UCSD-AML1 (cell line): ENCODE results near the gene ANO2.
"Not testable (repeated sequence)": the region's sequence is repeated elsewhere in the genome, so short reads cannot be mapped to it uniquely, and the experiment has no call there.

ENCODE experiments used
- DNase-seq: peaks from one replicate; lab custom pipeline; 2025; ENCODE audit not compliant: unreplicated experiment; lab: John Stamatoyannopoulos, UW

Gene ANO2

GRCh38 chr12:5840944-5841343, 104.1 kb downstream of the ANO2 start:
- DNase-seq = no peak

GRCh38 chr12:5830111-5830510, 114.9 kb downstream of the ANO2 start:
- DNase-seq = no peak

GRCh38 chr12:5827591-5827990, 117.5 kb downstream of the ANO2 start:
- no peak for DNase-seq

DNA sequence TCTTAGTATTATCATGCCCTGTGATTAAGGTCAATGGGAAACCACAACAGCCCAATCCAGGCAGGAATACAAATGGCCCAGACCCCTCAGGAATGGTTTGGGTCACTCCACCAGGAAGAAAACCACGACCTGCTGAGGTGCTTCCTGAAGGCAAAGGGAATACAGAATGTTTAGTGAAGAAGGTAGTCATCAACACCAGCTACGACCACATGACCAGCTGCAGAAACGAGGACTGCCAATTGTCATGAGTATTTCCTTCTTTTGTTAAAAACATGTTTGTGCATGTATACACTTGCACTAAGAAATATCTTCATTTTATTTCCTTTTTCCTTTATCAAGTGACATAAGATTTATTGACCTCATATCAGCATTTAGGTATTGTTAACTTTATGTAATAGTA, 119.3 kb downstream of the ANO2 start:
- DNase-seq = not testable (repeated sequence)

DNA sequence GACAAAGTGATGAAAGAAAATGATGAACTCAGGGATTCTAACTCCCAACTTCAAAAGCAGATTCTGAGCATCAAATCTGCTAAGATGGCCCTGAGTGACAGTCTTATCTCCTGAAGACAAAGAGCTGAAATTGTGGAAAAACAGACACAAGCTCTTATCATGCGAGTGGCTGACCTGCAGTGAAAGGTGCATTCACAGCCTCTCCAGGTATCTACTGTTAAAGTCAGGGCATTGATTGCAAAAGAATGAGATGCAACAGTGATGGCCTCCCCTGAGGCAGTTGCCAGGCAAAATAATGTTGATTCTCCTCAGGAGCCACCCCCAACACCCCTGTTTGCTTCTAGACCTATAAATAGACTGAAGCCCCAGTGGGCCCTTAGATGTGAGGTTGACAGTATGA, 126.2 kb downstream of the ANO2 start:
- DNase-seq = not testable (repeated sequence)

DNA sequence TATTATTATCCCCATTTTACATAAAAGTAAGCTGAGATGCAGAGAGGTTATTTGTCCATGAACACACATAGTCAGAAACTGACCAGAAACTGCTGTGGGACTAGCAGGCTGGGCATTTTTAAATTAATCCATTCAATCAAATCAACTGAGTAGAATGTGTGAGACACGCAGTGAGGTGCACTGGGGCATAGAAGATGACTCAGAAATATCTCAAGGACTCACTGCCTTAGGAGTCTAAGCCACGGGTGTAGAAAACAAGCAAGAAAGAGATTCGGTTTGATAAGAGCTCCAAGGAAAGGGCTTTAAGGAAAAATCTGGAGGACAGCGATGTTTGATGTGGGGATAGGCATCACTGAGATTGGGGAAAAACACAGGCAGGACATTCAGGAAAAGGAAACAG, 127.8 kb downstream of the ANO2 start:
- DNase-seq = no peak

DNA sequence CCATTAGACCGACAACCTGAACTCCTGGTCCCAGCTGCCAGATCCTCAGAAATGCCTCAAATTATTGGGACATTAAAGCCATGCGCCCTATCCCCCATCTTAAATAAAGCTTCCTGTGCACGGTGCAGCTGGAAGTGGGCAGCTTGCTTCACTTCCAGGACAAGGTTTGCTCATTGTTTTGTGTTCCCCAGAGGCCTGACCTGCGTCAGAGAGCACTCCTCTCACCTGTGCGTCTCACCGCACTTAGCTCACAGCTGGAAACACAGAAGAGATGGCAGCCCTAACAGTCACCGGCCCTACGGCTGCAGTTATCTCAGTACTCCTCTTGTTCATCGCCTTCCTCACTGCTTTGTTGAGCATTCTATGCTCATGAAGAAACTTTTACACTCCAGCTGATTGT, 135.5 kb downstream of the ANO2 start:
- no peak for DNase-seq

- DNase-seq = no peak
These were observed 136.1 kb downstream of the ANO2 start for GRCh38 chr12:5808981-5809380.

DNA sequence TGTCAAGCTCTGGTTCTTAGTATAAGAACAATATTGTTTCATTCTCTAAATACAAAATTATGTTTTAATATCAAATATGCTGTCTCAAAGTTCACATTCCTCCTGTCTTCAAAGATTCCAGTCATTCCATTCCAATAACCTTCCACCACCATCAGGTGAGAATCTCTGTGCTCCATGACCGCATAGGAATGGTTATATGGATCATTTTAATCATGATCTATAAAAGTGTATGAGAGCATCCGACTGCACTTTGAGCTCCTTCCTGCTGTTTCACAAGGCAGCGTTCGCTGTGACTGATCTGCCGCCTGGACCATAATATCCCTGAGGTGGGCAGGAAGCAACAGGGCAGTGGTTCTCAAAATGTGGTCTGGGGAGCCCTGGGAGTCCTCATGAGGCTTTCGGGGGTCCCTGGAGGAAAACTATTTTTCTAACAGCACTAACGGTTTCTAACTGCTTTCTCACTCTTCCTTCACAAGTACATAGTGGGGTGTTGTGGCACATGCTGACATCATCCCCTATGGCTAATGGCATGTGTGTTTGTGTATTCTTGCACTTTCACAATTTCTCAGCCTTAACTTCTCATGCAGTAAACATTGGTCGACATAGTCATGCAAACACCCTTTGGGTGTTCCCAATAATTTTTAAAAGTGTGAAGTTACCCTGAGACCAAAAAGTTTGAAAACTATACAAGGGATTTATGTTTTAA, 137.4 kb downstream of the ANO2 start:
- no peak for DNase-seq

- no peak for DNase-seq
These were observed 138.0 kb downstream of the ANO2 start for GRCh38 chr12:5807090-5807414.

- no peak for DNase-seq
These were observed 138.5 kb downstream of the ANO2 start for GRCh38 chr12:5806371-5807089.

GRCh38 chr12:5803532-5803931, 141.5 kb downstream of the ANO2 start:
- no peak for DNase-seq

- no peak for DNase-seq
These were observed 146.6 kb downstream of the ANO2 start for GRCh38 chr12:5798242-5799015.

DNA sequence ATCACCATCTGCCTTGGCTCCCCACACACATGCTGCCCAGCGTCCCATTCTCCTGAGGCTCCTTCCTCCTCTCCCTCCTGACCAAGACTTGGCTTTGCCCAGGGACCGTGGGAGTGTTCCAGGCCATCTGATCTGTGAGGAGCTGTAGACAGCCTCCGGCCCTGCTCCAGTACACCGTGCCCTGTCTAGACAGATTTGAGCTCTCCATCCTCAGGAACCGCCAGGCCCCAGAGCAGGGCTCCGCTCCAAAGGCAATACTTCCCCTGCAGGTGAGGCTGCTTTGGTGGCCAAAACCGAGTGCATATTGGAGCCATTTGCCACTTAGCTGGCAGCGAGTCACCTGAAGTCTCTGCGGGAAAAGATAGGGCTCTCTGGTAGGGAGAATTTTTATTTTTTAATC, 147.4 kb downstream of the ANO2 start:
- DNase-seq = no peak

DNA sequence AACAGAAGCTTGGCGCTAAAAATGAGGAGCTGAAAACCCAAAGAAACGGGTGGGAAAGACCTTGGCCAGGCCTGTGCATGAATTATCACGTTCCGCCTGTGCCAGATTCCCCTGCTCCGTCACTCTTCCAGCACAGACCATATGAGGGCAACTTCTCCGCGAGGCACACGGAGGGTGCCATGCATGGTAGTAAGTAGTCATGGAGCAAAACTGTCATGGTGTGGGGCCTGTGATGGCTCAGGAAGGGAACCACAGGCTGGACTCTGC, 148.2 kb downstream of the ANO2 start:
- DNase-seq = no peak

DNA sequence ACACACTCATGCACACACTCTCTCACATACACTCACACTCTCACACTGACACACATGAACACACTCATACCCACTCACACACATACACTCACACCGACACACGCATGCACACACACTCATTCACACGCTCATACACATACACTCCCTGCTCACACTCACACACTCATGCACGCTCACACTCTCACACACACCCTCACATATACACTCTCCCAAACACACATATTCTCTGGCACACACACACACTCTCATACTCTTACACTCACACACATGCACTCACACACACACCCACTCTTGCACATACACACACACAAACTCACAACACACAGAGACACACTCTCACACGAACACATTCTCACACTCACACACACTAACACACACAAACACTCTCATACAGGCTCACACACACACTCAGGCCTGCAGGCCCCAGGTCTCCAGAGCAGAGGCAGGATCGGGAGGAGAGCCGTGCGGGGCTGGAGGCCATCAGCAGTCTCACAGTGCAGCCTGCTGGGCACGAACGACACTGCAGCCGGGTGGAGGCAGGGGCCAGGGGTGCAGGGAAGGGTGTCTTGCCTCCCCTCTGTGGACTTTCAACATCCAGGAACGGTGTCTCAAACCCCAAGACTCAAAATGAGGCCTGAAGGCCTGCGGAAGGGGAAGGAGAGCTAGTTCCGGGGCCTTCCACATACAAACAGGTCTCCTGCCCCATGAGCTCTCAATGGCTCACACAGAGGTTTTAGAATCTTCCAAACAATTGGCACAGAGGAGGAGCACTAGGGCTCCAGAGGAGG, 148.7 kb downstream of the ANO2 start:
- peak; percentile 55 for DNase-seq

GRCh38 chr12:5794156-5794555, 150.9 kb downstream of the ANO2 start:
- DNase-seq = no peak

- no peak for DNase-seq
These were observed 152.7 kb downstream of the ANO2 start for GRCh38 chr12:5792343-5792742.

- no peak for DNase-seq
These were observed 155.5 kb downstream of the ANO2 start for GRCh38 chr12:5789469-5789968.

- DNase-seq = no peak
These were observed 157.2 kb downstream of the ANO2 start for GRCh38 chr12:5787828-5788227.

GRCh38 chr12:5785601-5786000, 159.5 kb downstream of the ANO2 start:
- DNase-seq = no peak
